IPS DF 4.7 (cell line): Measurements from ENCODE around the gene OR3A3.
"Not testable (repeated sequence)": the region's sequence is repeated elsewhere in the genome, so short reads cannot be mapped to it uniquely, and the experiment has no call there.

Source experiments
- DNase-seq: peaks from one replicate; pipeline ENCODE4 v3.0.0-alpha.2; 2013; ENCODE audit warnings: low spot score; ENCODE audit errors: extremely low read depth

The OR3A3 gene

GRCh38 chr17:3411070-3411469, at the start of gene OR3A3:
OR3A3 (plus strand) TSS chr17:3411370.
- no peak for DNase-seq

DNA sequence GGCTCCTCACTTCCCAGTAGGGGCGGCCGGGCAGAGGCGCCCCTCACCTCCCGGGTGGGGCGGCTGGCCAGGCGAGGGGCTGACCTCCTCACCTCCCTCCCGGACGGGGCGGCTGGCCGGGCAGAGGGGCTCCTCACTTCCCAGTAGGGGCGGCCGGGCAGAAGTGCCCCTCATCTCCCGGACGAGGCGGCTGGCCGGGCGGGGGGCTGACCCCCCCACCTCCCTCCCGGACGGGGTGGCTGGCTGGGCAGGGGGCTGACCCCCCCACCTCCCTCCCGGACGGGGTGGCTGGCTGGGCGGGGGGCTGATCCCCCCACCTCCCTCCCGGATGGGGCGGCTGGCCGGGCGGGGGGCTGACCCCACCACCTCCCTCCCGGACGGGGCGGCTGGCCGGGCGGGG, 40.0 kb upstream of the OR3A3 start:
- not testable (repeated sequence) for DNase-seq

DNA sequence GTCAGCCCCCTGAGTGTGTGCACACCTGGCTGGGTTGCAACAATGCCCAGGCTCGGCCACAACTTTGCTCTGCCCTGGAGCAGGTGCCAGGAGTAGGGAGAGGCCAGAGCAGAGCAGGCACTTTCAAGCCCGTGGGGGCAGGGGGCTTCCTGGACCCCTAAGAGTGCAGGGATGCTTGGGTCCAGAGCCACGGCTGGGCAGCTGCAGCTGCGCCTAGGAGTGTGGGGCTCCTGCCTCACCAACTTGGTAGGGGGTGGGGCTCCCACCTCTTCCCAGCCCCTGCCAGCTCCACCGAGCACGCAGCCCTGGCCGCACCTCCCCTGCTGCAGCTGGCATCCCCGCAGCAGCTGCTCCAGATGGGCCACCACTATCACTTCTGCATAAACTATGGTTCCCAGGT, 32.8 kb upstream of the OR3A3 start:
- DNase-seq, result no peak

DNA sequence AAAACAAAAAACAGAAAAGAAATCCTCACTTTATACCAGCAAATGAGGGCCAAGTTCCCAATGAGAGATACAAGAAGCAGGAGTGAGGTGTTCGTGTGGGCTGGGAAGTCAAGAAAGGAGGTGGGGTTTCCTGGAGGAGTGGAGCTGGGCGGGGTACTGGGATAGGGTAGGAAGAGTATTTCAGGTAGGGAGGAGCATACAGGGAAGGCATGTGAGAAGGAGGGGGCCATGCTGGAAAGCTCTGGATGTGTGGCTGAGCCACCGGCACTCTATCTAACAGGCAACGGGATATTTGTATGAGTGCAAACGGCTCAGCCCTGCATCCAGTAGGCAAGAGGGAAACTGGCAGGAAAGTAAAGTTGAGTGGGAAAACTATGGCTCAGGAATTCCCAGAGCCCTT, 29.2 kb upstream of the OR3A3 start:
- no peak for DNase-seq

- DNase-seq, result no peak
Measured at GRCh38 chr17:3385869-3386816, 25.0 kb upstream of the OR3A3 start, which contains the start of gene OR3A2. OR3A2 (minus strand) TSS chr17:3386308.

- DNase-seq, result no peak
Measured at GRCh38 chr17:3389791-3390190, 21.4 kb upstream of the OR3A3 start.

GRCh38 chr17:3397801-3398200, 13.4 kb upstream of the OR3A3 start:
- not testable (repeated sequence) for DNase-seq

- DNase-seq, result no peak
Measured at GRCh38 chr17:3398310-3398709, 12.9 kb upstream of the OR3A3 start, which contains the start of gene OR1E1. OR1E1 (minus strand) TSS chr17:3398410; CDS start chr17:3398410, 0 bp downstream.

- DNase-seq, result no peak
Measured at GRCh38 chr17:3400055-3400454, 11.1 kb upstream of the OR3A3 start.

DNA sequence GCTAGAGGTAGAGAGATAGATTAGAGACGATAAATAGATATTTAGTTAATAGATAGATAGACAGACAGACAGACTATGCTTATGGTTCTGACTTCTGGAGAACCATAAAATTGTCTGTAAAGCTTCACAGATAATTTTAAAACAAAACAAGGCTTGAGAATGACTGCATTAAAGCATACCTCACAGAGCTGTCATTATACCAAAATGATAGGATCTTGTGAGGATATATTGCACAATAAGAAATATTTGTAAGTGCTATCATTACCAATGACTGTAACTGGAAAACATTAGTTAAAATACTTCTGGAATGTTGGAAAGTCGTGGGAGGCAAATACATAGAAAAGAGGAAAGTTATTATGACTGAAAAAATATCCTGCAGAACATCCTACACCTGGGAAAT, 9.4 kb upstream of the OR3A3 start:
- DNase-seq, result no peak

DNA sequence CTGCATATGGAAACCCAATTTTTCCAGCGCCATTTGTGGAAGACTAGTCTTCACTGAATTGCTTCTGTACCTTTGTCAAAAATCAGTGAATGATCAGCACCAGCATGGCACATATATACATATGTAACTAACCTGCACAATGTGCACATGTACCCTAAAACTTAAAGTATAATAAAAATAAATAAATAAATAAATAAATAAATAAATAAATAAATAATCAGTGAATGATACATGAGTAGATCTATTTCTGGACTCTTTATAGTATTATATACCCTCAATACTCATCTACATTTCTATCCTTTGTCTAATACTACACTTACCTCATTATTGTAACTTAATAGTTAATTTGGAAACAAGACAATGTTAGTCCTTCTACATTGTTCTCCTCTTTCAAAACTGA, 7.3 kb upstream of the OR3A3 start:
- not testable (repeated sequence) for DNase-seq

DNA sequence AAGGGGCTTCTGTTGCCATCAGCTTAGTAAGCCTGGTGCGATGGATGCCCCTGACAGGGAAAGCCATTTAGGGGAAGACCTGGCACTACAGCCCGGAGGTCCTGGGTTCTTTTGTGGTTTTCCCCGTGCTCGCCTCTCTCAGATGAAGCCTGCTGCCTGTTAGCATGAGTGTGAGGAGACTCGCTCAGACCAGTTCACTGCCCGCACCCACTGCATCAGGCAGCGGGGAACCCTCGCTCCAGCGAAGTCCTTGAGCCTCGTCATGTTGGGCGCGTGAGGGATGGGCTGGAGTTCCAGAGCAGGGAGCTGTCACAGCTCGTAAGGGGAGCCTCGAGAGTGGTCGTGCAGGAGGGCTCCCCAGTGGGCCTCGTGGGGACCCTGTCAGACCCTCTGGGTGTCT, 1.0 kb downstream of the OR3A3 start:
- not testable (repeated sequence) for DNase-seq

DNA sequence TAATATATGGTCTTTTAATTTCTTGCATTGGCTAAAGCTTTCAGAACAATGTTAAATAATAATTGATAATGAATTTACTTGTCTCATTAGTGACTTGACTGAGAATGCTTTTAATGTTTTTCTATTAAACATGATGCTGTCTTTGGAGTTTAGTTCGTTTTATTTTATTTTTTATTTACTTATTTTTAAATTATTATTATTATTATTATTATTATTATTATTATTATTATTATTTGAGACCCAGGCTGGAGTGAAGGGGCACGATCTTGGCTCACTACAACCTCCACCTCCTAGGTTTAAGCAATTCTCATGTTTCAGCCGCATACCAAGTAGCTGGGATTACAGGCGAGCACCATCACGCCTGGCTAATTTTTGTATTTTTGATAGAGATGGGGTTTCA, 4.4 kb downstream of the OR3A3 start:
- no peak for DNase-seq

GRCh38 chr17:3418222-3418621, 7.1 kb downstream of the OR3A3 start:
- DNase-seq, result no peak

GRCh38 chr17:3433215-3433614, 22.0 kb downstream of the OR3A3 start:
- DNase-seq, result peak; percentile 2

- no peak for DNase-seq
Measured at GRCh38 chr17:3433741-3434140, 22.6 kb downstream of the OR3A3 start, which contains the start of gene OR1E2. OR1E2 (minus strand) TSS chr17:3433841; CDS start chr17:3433841, 0 bp downstream.

GRCh38 chr17:3438368-3438767, 27.2 kb downstream of the OR3A3 start:
- DNase-seq, result no peak

- no peak for DNase-seq
Measured at GRCh38 chr17:3440451-3440850, 29.3 kb downstream of the OR3A3 start.

- DNase-seq, result peak; percentile 41
Measured at GRCh38 chr17:3447625-3448024, 36.5 kb downstream of the OR3A3 start.

- DNase-seq, result no peak
Measured at GRCh38 chr17:3448059-3448665, 37.0 kb downstream of the OR3A3 start.

DNA sequence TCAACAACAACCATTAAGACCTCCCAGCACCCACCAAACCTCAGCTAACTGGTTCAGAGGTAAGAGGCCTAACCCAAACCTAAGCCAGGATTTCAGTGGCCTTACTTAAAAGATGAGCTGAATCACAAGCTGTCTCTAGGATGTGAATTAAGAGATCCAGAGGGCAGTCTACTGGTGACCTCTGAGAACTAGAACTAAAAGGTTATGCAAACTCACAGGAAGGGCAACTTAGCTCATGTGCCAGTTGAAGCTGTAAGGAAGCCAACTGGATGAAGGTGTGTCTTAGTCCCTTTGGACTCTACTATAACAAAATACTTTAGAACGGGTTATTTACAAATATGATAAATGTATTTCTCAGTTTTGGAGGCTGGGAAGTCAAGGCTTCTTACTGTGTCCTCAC, 55.2 kb downstream of the OR3A3 start:
- not testable (repeated sequence) for DNase-seq

DNA sequence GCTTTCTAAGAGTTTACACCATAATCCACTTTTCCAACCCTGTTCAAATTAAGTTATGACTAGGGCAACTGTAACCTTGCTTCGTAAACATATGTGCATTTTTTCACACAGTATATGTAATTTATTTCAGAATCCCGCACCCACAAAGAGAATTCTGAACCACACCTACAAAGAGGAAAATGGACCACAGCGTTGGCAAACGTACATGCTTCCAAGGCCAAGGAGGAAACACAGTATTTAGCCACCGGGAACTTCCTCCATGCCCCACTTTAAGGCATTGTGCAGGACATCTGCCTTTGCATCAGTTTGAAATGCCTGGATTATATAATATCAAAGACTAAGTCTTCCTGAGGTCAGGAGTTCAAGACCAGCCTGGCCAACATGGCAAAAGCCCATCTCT, 58.4 kb downstream of the OR3A3 start:
- DNase-seq, result no peak
